AG08396 (cell line): ENCODE data around the gene SLC16A4.
A peak's percentile ranks its signal among the peaks of the same experiment; 100 is the strongest.
"Not testable (repeated sequence)": the region's sequence is repeated elsewhere in the genome, so short reads cannot be mapped to it uniquely, and the experiment has no call there.

Experiments used
- DNase-seq: peaks from one replicate; pipeline ENCODE4 v3.0.0; 2012; ENCODE audit warnings: low spot score, mixed read lengths

SLC16A4 gene

DNA sequence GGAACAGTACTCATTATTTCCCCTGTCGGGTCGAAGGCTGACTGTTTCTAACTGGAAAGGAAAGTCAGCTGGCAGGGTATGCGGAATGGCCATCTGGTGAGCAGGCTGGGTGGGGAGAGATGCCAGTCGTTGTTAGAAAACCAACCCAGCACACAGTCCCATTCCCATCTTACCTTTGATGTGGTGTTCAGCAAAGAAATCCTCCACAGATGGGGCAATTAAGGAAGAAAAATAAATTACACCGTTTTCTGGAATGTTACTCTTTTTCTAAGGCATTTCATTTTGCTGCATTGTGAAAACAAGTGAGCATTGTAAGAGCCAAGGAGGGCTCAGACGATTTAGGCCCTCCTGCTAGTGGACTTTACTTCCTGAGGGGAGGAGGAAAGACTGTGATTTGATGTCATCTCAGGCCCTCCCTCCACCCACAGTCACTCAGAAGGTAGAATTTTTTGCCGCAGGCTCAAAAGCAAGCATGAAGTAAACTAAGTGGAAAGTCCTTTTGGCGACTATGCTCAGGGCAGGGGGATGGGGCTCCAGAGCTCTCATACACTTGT lies at the start of gene SLC16A4:
Gene SLC16A4 (minus strand): TSS at position 335 of the 554 bp plus-strand sequence. CDS start 1,703 bp downstream, outside the sequence.
- peak; percentile 51 for DNase-seq

DNA sequence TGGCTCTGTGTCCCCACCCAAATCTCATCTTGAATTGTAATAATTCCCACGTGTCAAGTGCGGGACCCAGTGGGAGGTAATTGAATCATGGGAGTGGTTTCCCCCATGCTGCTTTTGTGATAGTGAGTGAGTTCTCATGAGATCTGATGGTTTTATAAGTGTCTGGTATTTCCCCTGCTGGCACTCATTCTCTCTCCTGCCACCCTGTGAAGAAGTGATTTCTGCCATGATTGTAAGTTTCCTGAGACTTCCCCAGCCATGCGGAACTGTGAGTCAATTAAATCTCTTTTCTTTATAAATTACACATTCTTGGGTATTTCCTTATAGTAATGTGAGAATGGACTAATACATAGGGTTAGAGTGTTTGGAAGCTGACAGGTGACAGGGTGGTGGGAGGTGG lies 49.0 kb upstream of the SLC16A4 start:
- DNase-seq = not testable (repeated sequence)

DNA sequence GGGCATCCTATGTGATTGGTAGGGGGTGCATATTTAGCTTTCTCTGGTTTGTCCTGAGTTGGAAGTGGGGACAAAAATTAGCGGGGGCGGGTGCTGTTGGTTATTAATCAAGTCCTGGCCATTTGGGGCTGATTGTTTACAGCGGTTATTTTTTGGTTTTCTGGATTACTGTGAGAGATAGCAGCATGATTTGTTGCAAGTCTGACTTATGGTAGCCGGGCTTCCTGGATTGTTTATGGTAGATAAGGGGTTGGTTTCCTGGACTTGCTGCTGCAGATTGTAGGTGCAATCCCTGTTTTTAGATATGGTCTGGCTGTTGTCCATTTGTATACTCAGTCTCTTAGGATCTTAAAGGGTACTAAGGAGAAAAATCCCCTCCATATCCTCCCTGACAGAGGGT lies 48.1 kb upstream of the SLC16A4 start:
- DNase-seq = no peak

DNA sequence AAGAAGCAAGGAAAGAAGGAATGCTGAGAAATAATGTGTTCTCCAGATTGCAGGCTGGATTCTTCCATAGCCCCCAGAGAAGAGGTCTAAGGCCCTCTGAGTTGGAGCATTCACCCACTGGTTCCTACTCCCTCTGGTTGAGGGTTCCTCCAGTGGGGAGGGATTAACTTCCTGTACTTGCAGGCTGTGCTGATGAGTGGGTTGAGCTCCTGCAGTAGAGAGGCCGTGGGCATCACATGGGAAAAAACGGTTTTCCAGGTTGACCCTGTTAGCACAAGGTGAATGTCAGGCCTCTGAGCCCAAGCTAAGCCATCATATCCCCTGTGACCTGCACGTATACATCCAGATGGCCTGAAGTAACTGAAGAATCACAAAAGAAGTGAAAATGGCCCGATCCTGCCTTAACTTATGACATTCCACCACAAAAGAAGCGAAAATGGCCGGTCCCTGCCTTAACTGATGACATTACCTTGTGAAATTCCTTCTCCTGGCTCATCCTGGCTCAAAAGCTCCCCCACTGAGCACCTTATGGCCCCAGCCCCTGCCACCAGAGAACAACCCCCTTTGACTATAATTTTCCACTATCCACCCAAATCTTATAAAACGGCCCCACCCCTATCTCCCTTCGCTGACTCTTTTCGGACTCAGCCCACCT lies 46.9 kb upstream of the SLC16A4 start:
- not testable (repeated sequence) for DNase-seq

DNA sequence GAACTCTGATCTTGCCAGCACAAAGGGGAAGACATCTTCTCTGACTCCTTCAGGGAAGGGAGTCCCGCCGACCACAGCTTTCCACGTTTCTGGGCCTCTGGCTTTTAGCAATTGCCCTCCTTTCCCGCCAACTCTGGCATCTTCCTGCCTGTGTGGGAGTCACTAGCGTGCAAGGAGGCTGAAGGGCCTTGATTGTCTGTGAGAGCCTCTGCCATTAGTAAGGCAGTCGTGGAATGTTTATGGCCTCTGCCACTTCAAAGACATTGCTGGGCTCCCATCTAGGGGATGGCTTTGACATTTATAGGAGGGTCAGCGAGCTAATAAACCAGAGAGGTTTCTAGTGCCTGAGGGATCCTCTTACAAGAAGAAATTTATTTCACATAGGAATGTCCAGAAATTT lies 45.8 kb upstream of the SLC16A4 start:
- DNase-seq = no peak

DNA sequence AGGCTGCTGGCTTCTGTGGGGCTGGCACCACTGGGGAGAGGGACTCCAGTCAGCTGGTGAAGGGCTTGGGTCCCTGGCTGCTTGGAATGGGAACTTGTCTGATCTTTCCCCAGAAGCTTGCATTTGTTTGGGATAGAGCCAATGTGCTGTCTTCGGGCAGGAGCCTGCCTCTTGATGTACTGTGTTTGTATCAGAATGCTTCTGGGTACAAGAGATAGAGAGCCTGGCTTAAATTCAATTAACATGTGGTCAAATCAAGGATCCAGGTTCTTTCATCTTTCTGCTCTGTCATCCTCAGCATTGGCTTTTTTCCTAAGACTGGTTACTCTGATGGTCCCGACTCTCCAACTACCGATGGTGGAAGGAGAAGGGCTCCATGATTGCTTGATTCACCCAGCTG lies 44.1 kb upstream of the SLC16A4 start:
- DNase-seq = no peak

DNA sequence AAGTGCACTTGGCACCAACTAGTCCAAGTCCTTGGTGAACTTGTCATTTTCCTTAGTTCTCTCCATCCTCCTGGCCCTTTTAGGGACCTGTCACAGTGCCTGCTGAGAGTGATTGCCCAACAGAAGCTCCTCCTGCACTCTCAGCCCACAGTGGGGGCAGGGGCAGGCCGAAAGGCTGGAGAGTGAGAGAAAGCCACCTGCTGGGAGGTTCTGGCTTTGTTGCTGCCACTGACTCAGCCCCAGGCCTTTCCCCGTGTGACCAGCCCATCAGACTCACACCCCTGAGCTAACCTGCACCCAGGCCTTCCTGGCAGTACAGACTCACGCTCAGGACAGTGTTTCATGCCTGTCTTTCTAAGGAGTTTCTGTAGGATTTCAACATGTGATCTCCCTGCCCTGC lies 43.0 kb upstream of the SLC16A4 start:
- DNase-seq = peak; percentile 26

DNA sequence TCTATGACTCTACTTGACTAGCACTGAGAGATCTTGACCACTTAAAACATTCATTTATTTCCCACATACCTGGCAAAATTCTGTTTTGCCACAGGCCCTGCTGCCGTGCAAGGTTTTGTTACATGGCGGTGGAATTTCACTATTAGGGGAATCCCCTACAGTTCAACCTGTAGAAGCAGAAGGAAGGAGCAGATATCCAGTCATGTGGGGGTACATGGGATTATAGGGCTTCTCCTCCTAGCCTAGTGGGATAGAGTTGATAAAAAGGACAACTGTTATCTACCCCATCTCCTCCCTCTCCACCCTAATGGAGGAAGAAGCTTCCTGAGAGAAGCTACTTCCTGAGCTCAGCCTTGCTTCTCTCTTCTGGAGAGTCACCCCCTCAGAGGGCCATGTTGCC lies 42.4 kb upstream of the SLC16A4 start:
- DNase-seq = no peak

DNA sequence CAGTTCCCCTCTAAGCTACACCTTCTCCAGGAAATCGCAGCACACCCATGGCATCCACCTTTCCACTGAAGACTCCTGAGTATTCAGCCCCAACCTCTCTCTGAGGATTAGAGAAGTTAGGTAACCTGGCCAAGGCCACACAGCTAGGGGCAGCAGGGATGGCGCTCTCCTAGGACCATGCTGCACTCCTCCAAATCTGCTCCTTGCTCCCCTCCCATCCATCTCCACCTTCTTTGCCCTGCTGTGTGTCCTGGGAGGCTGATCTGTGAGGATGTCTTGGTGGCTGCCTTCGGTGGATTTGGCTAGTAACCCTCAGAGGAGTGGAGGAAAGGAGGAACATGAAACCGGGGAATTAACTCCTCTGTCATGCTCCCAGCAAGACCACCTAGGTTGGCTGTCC lies 40.1 kb upstream of the SLC16A4 start:
- no peak for DNase-seq

DNA sequence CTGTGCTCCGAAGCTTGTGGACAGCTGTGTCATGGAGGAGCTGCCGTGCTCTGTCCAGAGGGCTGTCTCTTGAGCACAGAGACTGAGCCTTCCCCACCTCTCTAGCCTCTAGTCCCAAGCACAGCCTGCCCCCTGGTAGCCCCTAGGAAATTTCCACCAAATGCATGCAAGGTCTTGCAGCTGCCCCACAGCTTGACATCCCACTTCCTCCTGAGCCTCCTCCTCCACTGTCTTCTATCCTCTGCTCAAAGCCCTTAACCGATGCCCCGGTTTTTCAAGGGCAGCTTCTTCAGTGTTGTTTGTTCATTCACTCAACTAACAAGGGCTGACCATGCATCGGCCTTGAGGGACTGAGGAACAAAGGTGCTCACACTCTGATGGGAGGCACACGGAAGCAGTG lies 39.5 kb upstream of the SLC16A4 start:
- DNase-seq = no peak

DNA sequence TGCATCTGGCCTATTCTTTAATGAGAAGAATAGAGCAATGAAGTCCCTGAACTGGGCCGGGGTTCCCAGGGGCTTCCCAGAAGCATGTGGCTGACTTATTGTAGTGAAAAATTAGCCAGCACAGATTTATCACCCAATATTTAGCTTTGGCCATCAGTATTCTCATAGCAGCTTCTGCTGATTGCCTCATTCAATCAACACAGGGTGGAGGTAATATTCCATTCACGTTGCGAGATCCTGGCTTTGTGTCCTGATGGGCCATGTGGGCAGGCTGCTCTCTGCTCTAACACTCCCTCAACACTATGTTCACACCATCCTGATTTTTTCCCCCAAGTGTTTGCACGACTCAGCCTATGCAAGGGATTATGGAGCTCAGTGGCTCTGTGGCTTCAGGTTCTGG lies 38.1 kb upstream of the SLC16A4 start:
- no peak for DNase-seq

DNA sequence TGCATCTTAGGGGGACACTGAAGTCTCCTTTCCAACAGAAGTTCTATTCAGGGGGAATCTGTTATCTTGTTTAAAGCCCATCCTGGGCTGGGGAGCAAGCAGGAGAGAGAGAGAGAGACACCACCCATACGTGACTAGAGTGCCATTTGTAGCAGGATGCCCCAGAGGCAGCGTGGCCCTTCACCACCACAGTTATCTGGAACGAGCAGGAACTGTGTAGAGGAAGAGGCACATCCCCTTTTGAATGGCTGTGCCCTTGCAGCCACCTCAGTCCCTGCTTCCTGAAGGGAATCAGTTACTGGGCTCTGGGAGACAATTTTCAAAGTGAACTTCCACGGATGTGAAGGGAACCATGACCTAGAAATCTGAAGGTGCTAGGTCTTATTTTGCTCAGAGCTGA lies 36.0 kb upstream of the SLC16A4 start:
- no peak for DNase-seq

DNA sequence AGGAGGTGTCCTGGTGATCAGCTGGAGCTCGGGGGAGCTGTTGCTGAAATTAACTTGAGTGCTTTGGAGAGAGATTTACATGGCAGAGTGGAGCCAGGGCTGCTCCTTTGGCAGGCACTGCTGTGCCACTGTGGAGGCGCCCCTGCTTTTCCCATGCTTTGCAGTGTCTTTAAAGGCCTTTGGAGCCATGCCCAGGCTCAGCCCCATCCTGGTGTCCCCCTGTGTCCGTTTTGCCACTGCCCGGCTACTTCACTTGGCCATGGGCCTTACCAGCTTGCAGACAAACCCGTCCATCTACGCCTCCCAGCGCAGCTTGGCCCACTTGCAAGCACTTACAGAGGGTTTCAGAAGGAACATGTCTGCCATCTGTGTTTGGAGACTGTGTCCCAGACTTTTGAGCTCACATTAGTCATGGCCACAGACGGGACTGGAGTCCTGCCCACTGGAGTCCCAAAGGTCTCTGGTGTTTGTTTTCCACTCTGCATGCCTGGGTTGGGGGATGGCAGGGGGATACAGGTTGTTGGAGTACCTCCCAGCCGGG lies 34.9 kb upstream of the SLC16A4 start:
- no peak for DNase-seq

DNA sequence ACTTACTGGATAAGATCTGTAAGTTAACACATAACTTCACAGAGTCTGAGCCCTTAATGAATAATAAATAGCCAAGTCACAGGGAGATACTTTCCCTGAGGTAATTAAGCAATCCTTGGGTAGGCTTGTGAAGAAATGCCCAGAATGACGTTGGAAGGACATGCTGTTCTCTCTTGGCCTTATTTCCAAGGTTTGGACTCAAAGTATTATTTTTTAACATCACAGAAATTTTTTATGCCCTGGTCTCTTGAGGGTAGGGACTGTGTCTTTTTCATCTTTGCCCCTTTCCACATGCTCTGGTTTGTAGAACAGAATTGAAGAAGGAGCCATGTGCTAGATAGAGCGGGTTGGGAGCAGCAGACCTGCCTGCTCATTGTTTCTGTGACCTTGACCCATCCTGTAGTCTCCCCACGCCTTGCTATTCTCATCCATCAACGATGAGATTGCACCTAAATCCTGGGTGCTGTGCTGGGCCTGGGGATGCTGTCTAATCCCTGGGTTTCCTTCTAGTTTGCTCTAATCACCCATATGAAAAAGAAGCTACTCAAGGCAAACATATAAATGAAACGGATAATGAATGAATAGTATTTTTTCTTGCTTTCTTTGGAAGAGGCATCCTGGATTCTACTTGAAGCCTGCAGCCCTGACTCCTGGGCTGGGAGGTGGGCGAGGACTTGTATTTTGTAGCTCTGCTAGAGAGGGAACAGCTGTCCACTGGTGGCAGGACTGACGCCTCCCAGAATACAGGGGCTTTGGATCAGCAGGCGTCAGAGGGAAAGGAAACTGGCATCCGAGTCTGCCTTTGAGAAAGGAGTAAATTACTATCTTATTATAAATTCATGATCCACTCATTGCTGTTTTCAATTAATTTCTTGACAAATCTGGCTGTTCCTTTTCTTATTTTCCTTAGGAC lies 34.1 kb upstream of the SLC16A4 start:
- no peak for DNase-seq

DNA sequence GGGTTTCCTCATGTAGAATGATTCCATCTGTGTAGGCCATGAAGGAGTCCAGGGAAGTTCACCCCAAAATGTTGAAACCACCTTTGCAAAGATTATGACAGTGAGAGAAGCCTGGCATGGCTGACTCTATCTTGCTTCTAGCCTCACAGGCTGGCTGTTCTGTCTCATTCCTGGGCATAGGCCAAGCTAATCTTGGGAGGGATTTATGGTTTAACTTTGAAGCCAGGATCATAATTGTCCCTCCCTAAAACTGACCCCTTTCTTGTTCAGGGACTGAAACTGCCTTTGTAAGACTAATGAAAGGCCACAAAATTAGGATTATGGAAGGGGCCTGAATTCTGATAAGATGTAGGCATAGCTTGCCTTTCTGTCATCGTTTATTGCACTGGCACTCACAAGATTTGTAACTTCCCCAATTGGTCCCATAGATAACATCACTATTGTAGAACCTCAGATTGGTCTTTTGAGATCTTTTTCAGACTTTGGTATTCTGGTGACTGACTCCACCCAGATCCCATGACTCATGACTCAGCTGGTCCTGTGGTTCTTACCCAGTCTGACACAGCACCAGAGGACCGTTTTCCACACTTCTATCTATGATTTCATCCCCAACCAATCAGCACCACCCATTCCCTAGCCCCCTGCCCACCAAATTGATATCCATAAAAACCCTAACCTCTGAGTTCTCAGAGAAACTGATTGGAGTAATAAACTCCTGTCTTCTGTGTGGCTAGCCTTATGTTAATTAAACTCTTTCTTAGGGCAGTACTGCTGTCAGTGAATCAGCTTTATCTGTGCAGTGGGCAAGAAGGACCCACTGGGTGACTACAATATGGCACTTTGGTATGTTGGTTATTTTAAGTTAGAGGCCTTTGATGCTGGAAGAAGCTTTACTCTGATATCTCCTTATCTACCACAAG lies 30.3 kb upstream of the SLC16A4 start:
- peak; percentile 34 for DNase-seq

DNA sequence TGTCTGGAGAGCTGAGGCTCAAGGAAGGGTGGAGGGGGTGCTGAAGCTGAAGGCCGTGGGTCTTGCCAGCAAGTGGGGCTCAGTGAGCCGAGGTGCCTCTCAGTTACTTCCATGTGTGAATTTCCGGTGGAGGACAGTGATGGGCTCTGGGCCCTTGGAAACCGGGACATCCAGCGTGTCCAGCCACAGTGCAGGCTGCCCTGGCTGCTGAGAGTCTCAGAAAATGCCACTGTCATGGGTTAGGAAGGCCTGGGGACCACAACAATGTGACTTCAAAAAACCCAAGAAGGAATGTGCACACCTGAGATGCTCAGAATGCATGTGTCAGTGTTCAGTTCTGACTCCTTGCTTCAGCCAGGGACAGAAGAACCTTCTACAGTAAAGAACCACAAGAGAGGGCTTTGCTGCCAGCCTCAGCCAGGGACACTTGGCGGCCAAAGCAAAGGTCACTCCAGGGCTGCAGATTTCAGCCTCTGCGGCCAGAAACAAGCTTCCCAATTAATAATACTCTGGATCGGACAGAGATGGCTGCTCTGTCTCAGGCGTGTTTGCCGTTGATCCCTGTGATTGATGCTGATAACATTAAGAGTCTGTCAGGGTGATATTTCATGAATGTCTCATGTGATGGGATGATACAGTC lies 29.3 kb upstream of the SLC16A4 start:
- no peak for DNase-seq

DNA sequence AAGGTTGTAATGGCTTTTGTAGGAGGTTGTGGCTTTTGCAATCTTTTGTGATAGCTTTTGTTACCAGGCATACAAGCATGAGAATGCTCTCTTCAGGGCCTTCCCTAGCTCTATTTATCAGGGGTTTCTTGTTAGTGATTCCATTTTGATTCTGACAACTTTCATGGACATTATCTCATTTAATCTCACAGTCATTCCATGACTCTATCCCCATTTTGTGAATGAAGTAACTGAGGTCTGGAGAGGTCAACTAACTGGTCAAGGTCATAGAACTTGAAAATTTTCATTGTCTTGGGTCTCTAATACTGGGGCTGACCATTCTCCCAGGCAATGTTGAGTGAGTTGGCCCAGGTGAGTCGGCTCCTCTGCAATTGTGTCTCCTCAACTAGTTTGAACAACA lies 27.9 kb upstream of the SLC16A4 start:
- no peak for DNase-seq

DNA sequence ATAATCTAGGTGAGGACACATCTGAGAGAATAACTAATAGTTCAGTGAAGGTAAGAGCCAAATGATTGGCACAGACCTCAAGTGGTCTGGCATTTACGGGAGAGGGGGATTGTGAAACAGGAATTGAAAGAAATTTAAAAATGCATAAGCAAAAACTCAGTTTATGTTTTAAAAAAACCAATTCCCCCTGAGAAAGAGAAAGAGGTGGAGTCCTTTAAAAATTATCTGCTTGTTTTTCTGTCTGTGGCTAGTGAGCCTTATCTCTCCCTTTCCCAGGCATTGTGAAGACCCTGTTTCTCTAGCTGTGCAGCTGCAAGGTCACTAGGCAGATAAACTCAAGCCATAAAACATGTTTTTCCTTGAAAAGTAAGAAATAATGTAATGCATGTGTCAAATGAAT lies 22.2 kb upstream of the SLC16A4 start:
- DNase-seq = not testable (repeated sequence)

DNA sequence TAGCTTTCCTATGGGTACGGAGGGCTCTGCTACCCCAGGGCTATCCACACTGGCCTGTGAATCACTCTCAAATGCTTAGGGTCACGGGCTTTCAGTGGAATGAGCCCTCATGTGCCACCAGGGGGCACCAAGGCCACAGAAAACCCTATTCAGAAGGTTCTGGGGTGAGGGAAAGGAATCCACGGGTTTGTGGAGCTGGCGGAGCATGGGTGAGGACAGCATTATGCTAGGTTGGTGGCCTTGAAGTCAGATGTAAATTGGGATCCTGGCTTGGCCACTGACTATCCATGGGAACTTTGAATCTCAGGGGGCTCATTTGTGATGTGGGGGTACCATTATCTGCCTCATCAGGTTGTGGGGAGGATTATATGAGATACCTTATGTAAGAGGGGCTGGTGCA lies 21.8 kb upstream of the SLC16A4 start:
- DNase-seq = peak; percentile 70

DNA sequence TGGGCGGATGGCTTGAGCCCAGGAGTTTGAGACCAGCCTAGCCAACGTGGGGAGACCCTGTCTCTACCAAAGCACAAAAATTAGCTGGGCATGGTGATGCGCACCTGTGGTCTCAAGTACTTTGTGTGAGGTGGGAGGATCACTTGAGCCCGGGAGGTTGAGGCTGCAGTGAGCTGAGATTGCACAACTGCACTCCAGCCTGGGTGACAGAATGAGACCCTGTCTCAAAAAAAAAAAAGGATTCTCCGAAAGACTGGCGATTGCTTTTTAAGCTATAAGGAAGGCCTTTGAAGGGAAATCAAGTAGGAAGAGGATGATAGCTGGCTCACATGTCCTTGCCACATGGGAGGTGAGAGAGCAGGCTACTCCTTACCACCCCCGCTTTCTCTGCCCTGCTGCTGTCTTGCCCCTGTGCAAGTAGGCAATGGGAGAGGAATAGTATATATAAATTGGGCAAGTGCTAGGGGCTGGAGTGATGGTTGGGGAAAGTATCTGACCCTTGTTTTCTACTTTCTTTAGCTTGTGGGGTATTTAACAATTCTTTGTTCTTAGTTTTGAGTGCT lies 20.4 kb upstream of the SLC16A4 start:
- DNase-seq = no peak

DNA sequence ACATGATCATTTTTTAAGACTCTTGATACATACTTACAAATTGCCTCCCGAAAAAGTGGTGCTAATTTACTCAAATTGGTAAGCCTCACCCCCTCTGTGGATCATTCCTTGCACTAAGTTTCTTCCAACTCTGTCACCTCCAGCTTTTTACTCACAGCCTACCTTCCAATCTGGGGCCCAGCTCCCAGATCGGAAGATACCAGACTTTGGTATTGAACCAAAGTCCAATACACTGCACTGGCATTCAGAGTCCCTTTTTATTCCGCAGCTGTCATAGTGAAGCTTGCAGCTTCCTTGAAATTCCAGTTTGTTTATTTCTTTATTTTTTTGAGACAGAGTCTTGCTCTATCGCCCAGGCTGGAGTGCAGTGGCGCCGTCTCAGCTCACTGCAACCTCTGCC lies 18.5 kb upstream of the SLC16A4 start:
- DNase-seq = no peak
